H9 (cell line): ENCODE measurements around the gene YAP1. TPM values are rescaled to one million over a fixed set of nuclear protein-coding genes. Genes with fewer than 3 reads are reported as not detected.

Experiments
- DNase-seq: peaks from one replicate; pipeline ENCODE4 v3.0.0-alpha.2; 2017
- H2AFZ ChIP-seq: one replicate; pipeline ENCODE4 v1.6.1; 2013; ENCODE audit warnings: mild to moderate bottlenecking, low read length, control low read depth, moderate library complexity
- H2AK5ac ChIP-seq: 2 replicates; pipeline ENCODE4 v1.6.1; 2013; ENCODE audit warnings: low read length, control low read depth, mixed read lengths; ENCODE audit not compliant: insufficient read length
- H2BK120ac ChIP-seq: one replicate; pipeline ENCODE4 v1.6.1; 2013; ENCODE audit warnings: low read depth, mild to moderate bottlenecking, low read length, control low read depth, inconsistent platforms; ENCODE audit not compliant: poor library complexity, severe bottlenecking
- H2BK12ac ChIP-seq: 2 replicates; pipeline ENCODE4 v1.6.1; 2013; ENCODE audit warnings: low read length, control low read depth, mixed read lengths, low read depth; ENCODE audit not compliant: insufficient read length
- H2BK15ac ChIP-seq: 2 replicates; pipeline ENCODE4 v1.6.1; 2013; ENCODE audit warnings: low read depth, low read length, control low read depth
- H2BK20ac ChIP-seq: one replicate; pipeline ENCODE4 v1.6.1; 2013; ENCODE audit warnings: low read depth, mild to moderate bottlenecking, low read length, control low read depth, inconsistent platforms; ENCODE audit not compliant: poor library complexity, severe bottlenecking
- H2BK5ac ChIP-seq: 2 replicates; pipeline ENCODE4 v1.6.1; 2013; ENCODE audit warnings: low read length, control low read depth, mixed read lengths; ENCODE audit not compliant: insufficient read length
- H3K14ac ChIP-seq: 2 replicates; pipeline ENCODE4 v1.6.1; 2013; ENCODE audit warnings: low read length, control low read depth; ENCODE audit not compliant: insufficient read depth
- H3K18ac ChIP-seq: 2 replicates; pipeline ENCODE4 v1.6.1; 2013; ENCODE audit warnings: low read depth, mild to moderate bottlenecking, mixed read lengths, low read length, control low read depth; ENCODE audit not compliant: insufficient read length
- H3K23ac ChIP-seq: 2 replicates; pipeline ENCODE4 v1.6.1; 2013; ENCODE audit warnings: low read length, control low read depth, mixed read lengths, low read depth; ENCODE audit not compliant: insufficient read length
- H3K23me2 ChIP-seq: 2 replicates; pipeline ENCODE4 v1.6.1; 2013; ENCODE audit warnings: low read depth, mild to moderate bottlenecking, mixed read lengths, low read length, control low read depth; ENCODE audit not compliant: insufficient read length, poor library complexity, severe bottlenecking
- H3K27ac ChIP-seq: 2 replicates; pipeline ENCODE4 v1.5.1; 2013; ENCODE audit warnings: low read length, control low read depth, mixed read lengths, low read depth; ENCODE audit not compliant: insufficient read length
- H3K27me3 ChIP-seq: 2 replicates; pipeline ENCODE4 v1.6.1; 2013; ENCODE audit warnings: low read length, control low read depth, inconsistent platforms; ENCODE audit not compliant: insufficient read depth
- H3K4ac ChIP-seq: 2 replicates; pipeline ENCODE4 v1.6.1; 2013; ENCODE audit warnings: low read depth, mild to moderate bottlenecking, control low read depth, inconsistent platforms, low read length, moderate library complexity
- H3K4me1 ChIP-seq: 2 replicates; pipeline ENCODE4 v1.6.1; 2013; ENCODE audit warnings: low read length, control low read depth, inconsistent platforms; ENCODE audit not compliant: insufficient read depth
- H3K4me2 ChIP-seq: 2 replicates; pipeline ENCODE4 v1.6.1; 2013; ENCODE audit warnings: low read length, control low read depth, mixed read lengths; ENCODE audit not compliant: insufficient read length, insufficient read depth
- H3K56ac ChIP-seq: 2 replicates; pipeline ENCODE4 v1.6.1; 2013; ENCODE audit warnings: low read depth, mild to moderate bottlenecking, mixed read lengths, low read length, control low read depth; ENCODE audit not compliant: insufficient read length
- H3K79me1 ChIP-seq: 2 replicates; pipeline ENCODE4 v1.6.1; 2013; ENCODE audit warnings: low read depth, mild to moderate bottlenecking, moderate library complexity, low read length, control low read depth, inconsistent platforms; ENCODE audit not compliant: insufficient read depth, poor library complexity, severe bottlenecking
- H3K79me2 ChIP-seq: 2 replicates; pipeline ENCODE4 v1.6.1; 2013; ENCODE audit warnings: low read length, control low read depth, inconsistent platforms; ENCODE audit not compliant: insufficient read depth
- H3K9ac ChIP-seq: 2 replicates; pipeline ENCODE4 v1.6.1; 2013; ENCODE audit warnings: low read length, control low read depth, mixed read lengths; ENCODE audit not compliant: insufficient read length; ENCODE audit errors: extremely low read depth
- H3K9me3 ChIP-seq: one replicate; pipeline ENCODE4 v1.6.1; 2013; ENCODE audit warnings: low read depth, low read length, inconsistent platforms; ENCODE audit not compliant: control insufficient read depth
- H3T11ph ChIP-seq: one replicate; pipeline ENCODE4 v1.6.1; 2013; ENCODE audit warnings: mild to moderate bottlenecking, low read length, control low read depth, inconsistent platforms
- H4K20me1 ChIP-seq: one replicate; pipeline ENCODE4 v1.6.1; 2013; ENCODE audit not compliant: control insufficient read depth, insufficient read length, insufficient read depth
- H4K5ac ChIP-seq: 2 replicates; pipeline ENCODE4 v1.6.1; 2013; ENCODE audit warnings: low read depth, mild to moderate bottlenecking, mixed read lengths, low read length, control low read depth; ENCODE audit not compliant: insufficient read length
- H4K8ac ChIP-seq: replicated peaks from 2 replicates; pipeline ENCODE4 v1.6.1; 2013; ENCODE audit warnings: low read length, control low read depth, mixed read lengths, low read depth; ENCODE audit not compliant: insufficient read length
- H4K91ac ChIP-seq: 2 replicates; pipeline ENCODE4 v1.6.1; 2013; ENCODE audit warnings: low read depth, mild to moderate bottlenecking, moderate library complexity, mixed read lengths, low read length, control low read depth; ENCODE audit not compliant: insufficient read length
- H3K27ac Mint-ChIP-seq, 3 experiments: 2 replicates in 2 of 3; 3 replicates in 1 of 3; pipeline ENCODE4 v1.8.0; 2020 to 2021; ENCODE audit warnings: mixed read lengths in 3 of 3, mild to moderate bottlenecking in 1 of 3, moderate library complexity in 1 of 3
- H3K27me3 Mint-ChIP-seq: 2 replicates; pipeline ENCODE4 v1.8.0; 2021; ENCODE audit warnings: low read depth, mild to moderate bottlenecking, moderate library complexity, mixed read lengths
- H3K36me3 Mint-ChIP-seq, 3 experiments: 2 replicates in 2 of 3; 3 replicates in 1 of 3; pipeline ENCODE4 v1.8.0; 2020 to 2021; ENCODE audit warnings: low read depth in 3 of 3, mixed read lengths in 3 of 3; ENCODE audit not compliant: insufficient read depth in 1 of 3
- H3K4me1 Mint-ChIP-seq, 2 experiments: 2 replicates each; pipeline ENCODE4 v1.8.0; 2020; ENCODE audit warnings: mixed read lengths in 2 of 2
- H3K4me3 Mint-ChIP-seq, 2 experiments: 2 replicates in 1 of 2; 3 replicates in 1 of 2; pipeline ENCODE4 v1.8.0; 2020 to 2021; ENCODE audit warnings: mild to moderate bottlenecking in 2 of 2, mixed read lengths in 2 of 2, moderate library complexity in 1 of 2
- H3K9me3 Mint-ChIP-seq, 2 experiments: 2 replicates in 1 of 2; 3 replicates in 1 of 2; pipeline ENCODE4 v1.8.0; 2020; ENCODE audit warnings: mild to moderate bottlenecking in 2 of 2, mixed read lengths in 2 of 2, moderate library complexity in 1 of 2
- WGBS: extraction: QIAGEN DNeasy Blood & Tissue Kit; methylation state at CpG from one replicate; pipeline ENCODE4 v1.1.7; 2013; ENCODE audit warnings: missing lambda C conversion rate, low lambda C conversion rate, mixed read lengths; ENCODE audit not compliant: insufficient read length; ENCODE audit errors: extremely low coverage; 5-methylcytosine and 5-hydroxymethylcytosine counted together
- total RNA-seq: library from RNA; stranded (reverse); gene quantifications from 2 replicates; pipeline ENCODE4 v1.2.1, GENCODE V29; 2021
- TF ChIP-seq, protein P1 (sequence below): fragments of 200-600 bp; sonication (generic); conservative IDR thresholded peaks from 3 replicates; pipeline ENCODE4 v1.8.0; 2021; ENCODE audit warnings: antibody characterized with exemption, mild to moderate bottlenecking

YAP1 gene
- total RNA-seq, 1 experiment from 2014 or later = 124 TPM

DNA sequence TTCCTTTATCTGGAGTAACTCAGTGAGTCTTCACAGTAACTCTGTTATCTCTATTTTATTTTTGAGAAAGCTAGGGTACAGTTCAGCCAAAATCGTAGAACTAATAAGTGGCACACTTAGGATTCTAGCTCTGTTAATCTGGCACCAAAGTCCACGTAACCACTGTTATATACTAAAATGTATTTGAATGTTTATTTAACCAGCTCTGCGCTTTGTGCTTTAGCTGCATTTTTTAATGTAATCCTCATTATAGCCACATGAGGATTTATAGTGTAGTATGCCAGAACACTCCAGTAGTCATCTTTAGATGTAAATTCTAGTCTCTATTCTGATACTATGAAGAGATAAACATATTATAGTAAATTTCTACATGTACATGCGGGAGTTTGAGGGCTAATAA lies 36.8 kb downstream of the YAP1 start:
- H2BK20ac ChIP-seq = no peak overlapping the region
- Mint-ChIP-seq H3K4me1 (peaks cover 7 to 17% of the 10 kb centered on the region in 2 experiments), H3K4me3 (no peak overlapping the region), H3K9me3 (no peaks in the 10 kb centered on the region), H3K27ac (no peak overlapping the region), H3K36me3 (peaks cover 0 to 4% (median 0%) of the 10 kb centered on the region in 3 experiments; a peak in 1 of 7 replicates), H3K27me3 (no peaks in the 10 kb centered on the region)
- no peaks in the 10 kb centered on the region for H4K20me1 ChIP-seq
- H3T11ph ChIP-seq = no peak overlapping the region
- H3K4me1 ChIP-seq = no peaks in the 10 kb centered on the region
- H3K79me1 ChIP-seq = peaks cover 2% of the 10 kb centered on the region
- H3K9ac ChIP-seq = no peak overlapping the region
- no peak overlapping the region for H3K18ac ChIP-seq
- H3K23ac ChIP-seq = no peak overlapping the region
- H3K27me3 ChIP-seq = no peaks in the 10 kb centered on the region
- H2BK120ac ChIP-seq = no peak overlapping the region
- no CpG with 5 or more reads among the region's 4 CpGs for WGBS
- no peak overlapping the region for H2AK5ac ChIP-seq
- no peak overlapping the region for H2BK12ac ChIP-seq
- H3K27ac ChIP-seq = no peak overlapping the region
- no peak overlapping the region for H3K14ac ChIP-seq
- no peaks in the 10 kb centered on the region for H3K9me3 ChIP-seq
- no peak overlapping the region for H3K4ac ChIP-seq
- DNase-seq = no peak
- no peak overlapping the region for H2BK5ac ChIP-seq
- no peak overlapping the region for H4K8ac ChIP-seq
- peaks cover 4% of the 10 kb centered on the region; the same call in 1 of the 2 replicates for H3K79me2 ChIP-seq
- no peak overlapping the region for H3K4me2 ChIP-seq
- H2BK15ac ChIP-seq = no peak overlapping the region
- no peaks in the 10 kb centered on the region for H3K23me2 ChIP-seq
- no peak overlapping the region for H3K56ac ChIP-seq
- TF ChIP-seq, protein P1, sequence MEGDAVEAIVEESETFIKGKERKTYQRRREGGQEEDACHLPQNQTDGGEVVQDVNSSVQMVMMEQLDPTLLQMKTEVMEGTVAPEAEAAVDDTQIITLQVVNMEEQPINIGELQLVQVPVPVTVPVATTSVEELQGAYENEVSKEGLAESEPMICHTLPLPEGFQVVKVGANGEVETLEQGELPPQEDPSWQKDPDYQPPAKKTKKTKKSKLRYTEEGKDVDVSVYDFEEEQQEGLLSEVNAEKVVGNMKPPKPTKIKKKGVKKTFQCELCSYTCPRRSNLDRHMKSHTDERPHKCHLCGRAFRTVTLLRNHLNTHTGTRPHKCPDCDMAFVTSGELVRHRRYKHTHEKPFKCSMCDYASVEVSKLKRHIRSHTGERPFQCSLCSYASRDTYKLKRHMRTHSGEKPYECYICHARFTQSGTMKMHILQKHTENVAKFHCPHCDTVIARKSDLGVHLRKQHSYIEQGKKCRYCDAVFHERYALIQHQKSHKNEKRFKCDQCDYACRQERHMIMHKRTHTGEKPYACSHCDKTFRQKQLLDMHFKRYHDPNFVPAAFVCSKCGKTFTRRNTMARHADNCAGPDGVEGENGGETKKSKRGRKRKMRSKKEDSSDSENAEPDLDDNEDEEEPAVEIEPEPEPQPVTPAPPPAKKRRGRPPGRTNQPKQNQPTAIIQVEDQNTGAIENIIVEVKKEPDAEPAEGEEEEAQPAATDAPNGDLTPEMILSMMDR = no peak
- H2AFZ ChIP-seq = no peak overlapping the region
- no peak overlapping the region for H4K91ac ChIP-seq
- no peak overlapping the region for H4K5ac ChIP-seq
